Hepatocyte (in vitro differentiated cells): ENCODE data around the gene ZDHHC4. TPM values are rescaled to one million over a fixed set of nuclear protein-coding genes. Genes with fewer than 3 reads are reported as not detected.

Source experiments
- DNase-seq: peaks from one replicate; pipeline ENCODE4 v3.0.0-alpha.2; 2016; ENCODE audit warnings: low spot score
- H2AFZ ChIP-seq: fragments of 200-600 bp; sonication (generic); 2 replicates; pipeline ENCODE4 v1.6.0; 2016; ENCODE audit warnings: antibody characterized with exemption, mild to moderate bottlenecking
- H3K27ac ChIP-seq: fragments of 200-600 bp; sonication (generic); 2 replicates; pipeline ENCODE4 v1.5.1; 2016; ENCODE audit warnings: mild to moderate bottlenecking
- H3K27me3 ChIP-seq: fragments of 200-600 bp; sonication (generic); 2 replicates; pipeline ENCODE4 v1.6.1; 2016
- H3K36me3 ChIP-seq: fragments of 200-600 bp; sonication (generic); replicated peaks from 2 replicates; pipeline ENCODE4 v1.5.1; 2016; ENCODE audit warnings: low read depth; ENCODE audit not compliant: insufficient read depth
- H3K4me1 ChIP-seq: fragments of 200-600 bp; sonication (generic); 2 replicates; pipeline ENCODE4 v1.5.1; 2016; ENCODE audit warnings: mild to moderate bottlenecking, moderate library complexity; ENCODE audit not compliant: insufficient read depth
- H3K4me2 ChIP-seq: fragments of 200-600 bp; sonication (generic); 2 replicates; pipeline ENCODE4 v1.6.0; 2016
- H3K4me3 ChIP-seq: fragments of 200-600 bp; sonication (generic); 2 replicates; pipeline ENCODE4 v1.5.1; 2016; ENCODE audit warnings: mild to moderate bottlenecking
- H3K79me2 ChIP-seq: fragments of 200-600 bp; sonication (generic); 2 replicates; pipeline ENCODE4 v1.6.0; 2017; ENCODE audit warnings: mild to moderate bottlenecking
- H3K9me2 ChIP-seq: fragments of 200-600 bp; sonication (generic); replicated peaks from 2 replicates; pipeline ENCODE4 v1.6.0; 2017; ENCODE audit warnings: mild to moderate bottlenecking; ENCODE audit not compliant: insufficient read depth
- H3K9me3 ChIP-seq: fragments of 200-600 bp; sonication (generic); 2 replicates; pipeline ENCODE4 v1.5.1; 2016; ENCODE audit warnings: low read depth, mild to moderate bottlenecking
- H4K20me1 ChIP-seq: fragments of 200-600 bp; sonication (generic); 2 replicates; pipeline ENCODE4 v1.6.0; 2016; ENCODE audit warnings: mild to moderate bottlenecking; ENCODE audit not compliant: insufficient read depth, poor library complexity, severe bottlenecking
- CTCF ChIP-seq: fragments of 200-600 bp; sonication (generic); IDR thresholded peaks from 2 replicates; pipeline ENCODE4 v1.5.1; 2016; ENCODE audit warnings: antibody characterized with exemption, mild to moderate bottlenecking; ENCODE audit not compliant: poor library complexity
- EZH2 ChIP-seq: fragments of 200-600 bp; sonication (generic); IDR thresholded peaks from 2 replicates; pipeline ENCODE4 v1.6.1; 2016; ENCODE audit warnings: antibody characterized with exemption, mild to moderate bottlenecking, borderline replicate concordance
- EZH2phosphoT487 ChIP-seq: fragments of 200-600 bp; sonication (generic); IDR thresholded peaks from one replicate; pipeline ENCODE4 v1.6.1; 2018; ENCODE audit warnings: antibody characterized with exemption, mild to moderate bottlenecking, low read depth, moderate library complexity; ENCODE audit not compliant: unreplicated experiment, severe bottlenecking
- WGBS: methylation state at CpG from one replicate; pipeline ENCODE4 v1.1.6; 2016; ENCODE audit warnings: low lambda C conversion rate; ENCODE audit errors: missing lambda C conversion rate; 5-methylcytosine and 5-hydroxymethylcytosine counted together
- polyA plus RNA-seq: library from polyadenylated mRNA; unstranded; fragments of >200 nt; fragmentation: Nextera tagmentation; extraction: Ambion mirVana; gene quantifications from 2 replicates; pipeline ENCODE4 v1.2.1, GENCODE V29; 2016
- total RNA-seq: library from RNA; depleted of rRNA; stranded (reverse); fragments of >200 nt; gene quantifications from 2 replicates; pipeline ENCODE4 v1.2.3, GENCODE V29; 2014

The ZDHHC4 gene
- total and polyA plus RNA-seq, 2 experiments from 2014 or later = 60.4 to 109 TPM

- no peak for TF ChIP-seq CTCF
- TF ChIP-seq EZH2phosphoT487 = no peak
- no peak for TF ChIP-seq EZH2
- Histone ChIP-seq H3K27me3 (no peaks in the 10 kb centered on the region), H3K27ac (peak within 1 kb of the TSS; percentile 78), H2AFZ (peak within 1 kb of the TSS; percentile 98), H3K4me3 (peak within 1 kb of the TSS; percentile 96), H3K79me2 (peaks cover 40% of the 10 kb centered on the region), H3K36me3 (no peaks in the 10 kb centered on the region), H3K4me1 (peaks cover 7% of the 10 kb centered on the region), H3K9me3 (no peaks in the 10 kb centered on the region), H4K20me1 (peaks cover 6% of the 10 kb centered on the region), H3K4me2 (peak within 1 kb of the TSS; percentile 98), H3K9me2 (no peaks in the 10 kb centered on the region)
- WGBS = 25% methylated on average over 4 of the region's 104 CpGs
- DNase-seq = peak; percentile 81
Observed at GRCh38 chr7:6636741-6637543, 59.7 kb downstream of the ZDHHC4 start, which contains the start of gene ZNF316. ZNF316 (plus strand) TSS chr7:6637318; CDS start chr7:6642410, 5,092 bp downstream.

GRCh38 chr7:6637544-6638229 lies 60.4 kb downstream of the ZDHHC4 start:
- H2AFZ ChIP-seq = peak overlapping the region; percentile 46

More at GRCh38 chr7:6637544-6638229, 60.4 kb downstream of the ZDHHC4 start:
- Histone ChIP-seq H3K9me2 (no peaks in the 10 kb centered on the region), H3K79me2 (peaks cover 40% of the 10 kb centered on the region), H3K27me3 (no peaks in the 10 kb centered on the region), H3K27ac (no peak overlapping the region), H4K20me1 (peaks cover 6% of the 10 kb centered on the region), H3K4me2 (peak overlapping the region; percentile 98), H3K4me1 (peaks cover 7% of the 10 kb centered on the region), H3K4me3 (peak overlapping the region; percentile 75), H3K36me3 (no peaks in the 10 kb centered on the region), H3K9me3 (no peaks in the 10 kb centered on the region)
- peak; percentile 66 for DNase-seq
- no peak for TF ChIP-seq EZH2
- no peak for TF ChIP-seq EZH2phosphoT487
- peak; percentile 38 for TF ChIP-seq CTCF
- 7% methylated on average over 24 of the region's 60 CpGs for WGBS

Other genes starting within 250 kb of the ZDHHC4 start
- gene FAM220A, start 228.5 kb upstream of the ZDHHC4 start, total RNA-seq = 19.9 and 20.6 TPM in 2 replicates
- 4.5 and 5.8 TPM in 2 replicates for gene FAM220A, start 228.5 kb upstream of the ZDHHC4 start, polyA plus RNA-seq
- gene RAC1, start 202.9 kb upstream of the ZDHHC4 start, total RNA-seq = 74.7 and 105 TPM in 2 replicates
- 429 and 452 TPM in 2 replicates for gene RAC1, start 202.9 kb upstream of the ZDHHC4 start, polyA plus RNA-seq
- 17.5 and 21.8 TPM in 2 replicates for gene DAGLB, start 129.5 kb upstream of the ZDHHC4 start, total RNA-seq
- 14.3 and 22.2 TPM in 2 replicates for gene DAGLB, start 129.5 kb upstream of the ZDHHC4 start, polyA plus RNA-seq
- gene KDELR2, start 93.3 kb upstream of the ZDHHC4 start, total RNA-seq = 327 and 351 TPM in 2 replicates
- gene KDELR2, start 93.3 kb upstream of the ZDHHC4 start, polyA plus RNA-seq = 525 and 530 TPM in 2 replicates
- 0.44 and 0.73 TPM in 2 replicates for gene GRID2IP, start 26.0 kb upstream of the ZDHHC4 start, total RNA-seq
- gene GRID2IP, start 26.0 kb upstream of the ZDHHC4 start, polyA plus RNA-seq = 0.25 TPM in 1 of 2 replicates, not detected in the other
- gene INTS15, start 12.6 kb downstream of the ZDHHC4 start, total RNA-seq = 21.4 and 23.1 TPM in 2 replicates
- gene INTS15, start 12.6 kb downstream of the ZDHHC4 start, polyA plus RNA-seq = 25.9 and 26.1 TPM in 2 replicates
- gene ZNF853, start 38.2 kb downstream of the ZDHHC4 start, total RNA-seq = 8.0 and 9.0 TPM in 2 replicates
- gene ZNF853, start 38.2 kb downstream of the ZDHHC4 start, polyA plus RNA-seq = 6.6 and 9.8 TPM in 2 replicates
- gene ZNF316, start 59.9 kb downstream of the ZDHHC4 start, total RNA-seq = 13.3 and 16.9 TPM in 2 replicates
- 26.7 and 31.8 TPM in 2 replicates for gene ZNF316, start 59.9 kb downstream of the ZDHHC4 start, polyA plus RNA-seq
- 18.5 and 22.2 TPM in 2 replicates for gene ZNF12, start 129.5 kb downstream of the ZDHHC4 start, total RNA-seq
- 14.7 and 16.5 TPM in 2 replicates for gene ZNF12, start 129.5 kb downstream of the ZDHHC4 start, polyA plus RNA-seq
- gene RSPH10B2, start 176.6 kb downstream of the ZDHHC4 start, total RNA-seq = not detected in 2 replicates
- gene RSPH10B2, start 176.6 kb downstream of the ZDHHC4 start, polyA plus RNA-seq = not detected in 2 replicates
- gene CCZ1B, start 248.8 kb downstream of the ZDHHC4 start, total RNA-seq = 16.4 and 25.0 TPM in 2 replicates
- gene CCZ1B, start 248.8 kb downstream of the ZDHHC4 start, polyA plus RNA-seq = 28.9 and 38.9 TPM in 2 replicates